Hepatic stellate cell (primary cell): ENCODE results near the gene ANKRD18B.
"Not testable (repeated sequence)": the region's sequence is repeated elsewhere in the genome, so short reads cannot be mapped to it uniquely, and the experiment has no call there.

ENCODE experiments used
- DNase-seq: peaks from one replicate; pipeline ENCODE4 v3.0.0; 2011; ENCODE audit warnings: low spot score

ANKRD18B gene

DNA sequence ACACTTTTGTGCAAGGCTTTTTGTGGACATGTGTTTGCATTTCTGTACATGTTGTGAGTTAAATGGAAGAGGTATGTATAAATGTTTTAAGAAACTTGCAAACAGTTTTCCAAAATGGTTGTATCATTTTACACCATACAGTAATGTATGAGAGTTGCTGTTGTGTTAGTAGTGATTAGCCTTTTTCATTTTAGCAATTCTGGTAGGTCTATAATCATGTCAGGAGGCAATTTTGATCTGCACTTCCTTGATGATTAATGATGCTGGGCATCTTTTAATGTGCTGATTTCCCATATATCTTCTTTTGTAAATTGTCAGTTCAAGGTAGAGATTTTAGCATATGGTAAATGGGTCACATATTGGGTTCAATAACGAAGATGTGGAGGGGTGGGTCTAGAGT is 87.3 kb downstream of the ANKRD18B start:
- no peak for DNase-seq

GRCh38 chr9:33612410-33612809 is 88.4 kb downstream of the ANKRD18B start:
- not testable (repeated sequence) for DNase-seq

- DNase-seq = no peak
Measured at GRCh38 chr9:33614001-33614687, 90.1 kb downstream of the ANKRD18B start.

GRCh38 chr9:33618370-33618769 is 94.3 kb downstream of the ANKRD18B start:
- not testable (repeated sequence) for DNase-seq

DNA sequence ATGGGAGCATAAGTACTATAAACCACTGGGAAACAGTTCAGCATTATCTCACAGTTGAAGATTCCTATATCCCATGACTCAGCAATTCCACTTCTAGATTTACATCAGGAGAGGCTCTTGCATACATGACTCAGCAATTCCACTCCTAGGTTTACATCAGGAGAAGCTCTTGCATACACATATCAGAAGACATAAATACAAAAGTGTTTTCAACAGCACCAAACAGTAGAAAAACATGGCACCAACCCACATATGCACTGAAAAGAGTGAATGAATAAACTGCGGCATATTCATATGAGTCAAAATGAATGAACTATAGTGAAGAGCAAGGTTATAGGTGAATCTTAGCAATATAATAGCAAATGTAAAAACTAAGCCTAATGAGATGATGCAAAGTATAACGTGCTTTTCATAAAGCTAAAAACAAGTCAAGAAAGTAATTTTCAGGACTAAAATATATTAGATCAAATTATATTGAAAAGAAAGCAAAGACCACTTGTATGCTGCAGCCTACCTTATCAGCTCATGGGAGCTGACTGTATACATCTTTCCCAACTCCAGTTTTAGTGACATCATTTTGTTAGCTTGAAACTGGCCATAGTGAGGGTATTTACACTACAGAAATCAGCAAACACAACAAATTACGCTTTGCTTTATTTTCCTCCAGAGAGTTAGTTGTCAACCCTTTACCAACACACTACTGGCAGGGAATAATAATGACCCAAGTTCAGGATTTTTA is 95.8 kb downstream of the ANKRD18B start:
- peak; percentile 19 for DNase-seq

- DNase-seq = peak; percentile 63
Measured at GRCh38 chr9:33620738-33621439, 96.8 kb downstream of the ANKRD18B start.
